Measurements from ENCODE around the gene ASXL1. TPM values are rescaled to one million over a fixed set of nuclear protein-coding genes. Genes with fewer than 3 reads are reported as not detected.

ASXL1 gene
- total and polyA plus RNA-seq, 10 of the 15 experiments (the other 5 are each of a cell fraction or from before 2014, with no cell fraction given), result 11.0 to 87.6 (median 56.8) TPM

- no peak for TF ChIP-seq CUX1 (IDR thresholded peaks at IDR 0.05; ENCODE audit: insufficient replicate concordance, low read depth, low read length)
- no peak for TF ChIP-seq ZNF207 (IDR thresholded peaks at IDR 0.05; ENCODE audit: borderline replicate concordance)
- TF ChIP-seq IKZF2 (IDR thresholded peaks at IDR 0.05), result no peak
Measured at GRCh38 chr20:32312718-32313424, 45.3 kb upstream of the ASXL1 start (continued).

GRCh38 chr20:32314768-32315167 lies 43.4 kb upstream of the ASXL1 start:
- Histone ChIP-seq H3K4me3 (no peak overlapping the region), H3K27ac (ENCODE audit: control insufficient read depth, insufficient read depth) (no peak overlapping the region), H3K79me2 (ENCODE audit: control insufficient read depth, insufficient read depth, low read length) (peaks cover 3% of the 10 kb centered on the region), H3K9me3 (replicated peaks; ENCODE audit: control insufficient read depth, insufficient read depth, low read length) (no peaks in the 10 kb centered on the region), H3K4me1 (ENCODE audit: control insufficient read depth, insufficient read depth, low read length) (no peaks in the 10 kb centered on the region), H2AFZ (ENCODE audit: control insufficient read depth, low read depth, low read length) (no peak overlapping the region), H3K9ac (ENCODE audit: control insufficient read depth, insufficient read depth, low read length) (no peak overlapping the region), H3K36me3 (ENCODE audit: control insufficient read depth in 2 of 2, insufficient read depth in 2 of 2, low read length in 1 of 2) (peaks cover 11 to 31% of the 10 kb centered on the region in 2 experiments), H4K20me1 (ENCODE audit: control insufficient read depth, insufficient read depth) (no peaks in the 10 kb centered on the region), H3K27me3 (replicated peaks in 1 of 2; ENCODE audit: control insufficient read depth in 2 of 2, insufficient read depth in 2 of 2, low read length in 1 of 2) (no peaks in the 10 kb centered on the region), H3K4me2 (ENCODE audit: control insufficient read depth, insufficient read depth) (no peak overlapping the region)
- ChIA-PET SMC1A (ENCODE audit: uncharacterized antibody, unreplicated experiment) (no interaction called here), POLR2A (no interaction called here), CTCF (no interaction called here), RAD21 (ENCODE audit: unreplicated experiment) (no interaction called here)
- FAIRE-seq, result no peak
- no TSS peak for BruUV-seq (replicated peaks)
- no peak for DNase-seq (ENCODE audit: low read depth, low spot score)
- no peak for ATAC-seq
- in situ Hi-C loops (cut with MboI), result no loop called here
- intact Hi-C loops (cut with micrococcal nuclease; ENCODE audit: unreplicated experiment), result no loop called here
- TF ChIP-seq TCF12 (IDR thresholded peaks at IDR 0.05; ENCODE audit: low read depth, low read length) (no peak), IRF4 (IDR thresholded peaks at IDR 0.05; ENCODE audit: low read depth, low read length) (no peak), USF1 (IDR thresholded peaks at IDR 0.05; ENCODE audit: borderline replicate concordance, extremely low read length, insufficient read depth, low read depth, low read length) (no peak)
- WGBS (ENCODE audit: insufficient coverage, insufficient replicate concordance, low lambda C conversion rate, missing lambda C conversion rate), result 100% methylated on average over 1 of the region's 1 CpG
